K562 (cell line): ENCODE data around the gene DYSF. TPM values are rescaled to one million over a fixed set of nuclear protein-coding genes. Genes with fewer than 3 reads are reported as not detected.

Experiments used
- ERF ChIP-seq: fragments of 450-650 bp; formaldehyde crosslinking; IDR thresholded peaks from 2 replicates; pipeline ENCODE4 v1.4.0; 2020; ENCODE audit warnings: mild to moderate bottlenecking, mixed read lengths
- MGA ChIP-seq: fragments of 450-650 bp; IDR thresholded peaks from 2 replicates; pipeline ENCODE4 v1.6.1; 2016; ENCODE audit warnings: mild to moderate bottlenecking, moderate library complexity
- polyA plus RNA-seq, 8 experiments: library from polyadenylated mRNA; depleted of rRNA in 4 of 8; stranded (reverse) in 5 of 8; unstranded in 3 of 8; fragments of >200 nt; fragmentation: Nextera tagmentation in 2 of 8; fragmentation: Illumina TruSeq in 1 of 8; extraction: Ambion mirVana in 2 of 8; extraction: Trizol in 1 of 8; gene quantifications; 2 replicates each; pipeline versions ENCODE4 v1.2.1 to v1.2.3, GENCODE V29; 2011 to 2014; ENCODE audit warnings: inconsistent platforms in 1 of 8, missing spikeins in 1 of 8
- total RNA-seq, 7 experiments: library from RNA; depleted of rRNA in 6 of 7; stranded (reverse); fragments of >200 nt in 6 of 7; fragmentation: Illumina TruSeq in 2 of 7; extraction: Trizol in 2 of 7; gene quantifications; 2 replicates each; pipeline versions ENCODE4 v1.2.1 to v1.2.3, GENCODE V29; 2011 to 2021; ENCODE audit warnings: low replicate concordance in 1 of 7

Gene DYSF
- total and polyA plus RNA-seq, 9 of the 15 experiments (the other 6 are each of a cell fraction or from before 2014, with no cell fraction given): 0.01 to 0.80 (median 0.29) TPM

- TF ChIP-seq MGA (peak; percentile 29; the same call in 1 of the 2 replicates), ERF (no peak)
Observed at GRCh38 chr2:71468279-71469015, 15.1 kb downstream of the DYSF start (continued).
